GM12878 (cell line): ENCODE results near the gene EPB41L4A. TPM values are rescaled to one million over a fixed set of nuclear protein-coding genes. Genes with fewer than 3 reads are reported as not detected.

Experiments
- ATAC-seq: fragments of 200-7000 bp; cut with Tn5 transposase; 3 replicates; pipeline ENCODE4 v1.9.1; 2020; ENCODE audit warnings: mild to moderate bottlenecking, moderate library complexity
- BruUV-seq: library from RNA; stranded (reverse); fragments of 400-500 nt; replicated peaks from 2 replicates; lab custom pipeline; 2021; lab: Mats Ljungman, UMichigan
- CTCF ChIA-PET: fragments of 300-600 bp; sonication (Branson Sonifier 250); formaldehyde crosslinking; extraction: SDS; loops from one replicate; lab custom pipeline; 2021; ENCODE audit warnings: inconsistent platforms; lab: Yijun Ruan, JAX
- POLR2A ChIA-PET: fragments of 350-600 bp; formaldehyde crosslinking; extraction: SDS; loops from one replicate; lab custom pipeline; 2021; ENCODE audit warnings: inconsistent platforms; lab: Charles Lee
- RAD21 ChIA-PET: fragments of 300-600 bp; sonication (Branson Sonifier 250); formaldehyde crosslinking; loops from one replicate; lab custom pipeline; 2023; ENCODE audit warnings: antibody characterized with exemption; ENCODE audit not compliant: unreplicated experiment; lab: Charles Lee
- SMC1A ChIA-PET: fragments of 300-600 bp; sonication (Branson Sonifier 250); formaldehyde crosslinking; loops from one replicate; lab custom pipeline; 2023; ENCODE audit not compliant: unreplicated experiment, uncharacterized antibody; lab: Charles Lee
- DNase-seq: peaks from one replicate; pipeline ENCODE4 v3.0.0-alpha.2; 2011; ENCODE audit warnings: low read depth, low spot score
- FAIRE-seq: peaks from 3 replicates; lab custom pipeline; 2011; peaks lifted over from hg19 to GRCh38; lab: Jason Lieb, UNC
- H2AFZ ChIP-seq: 2 replicates; pipeline ENCODE4 v1.6.0; 2011; ENCODE audit warnings: low read depth, low read length, control low read depth; ENCODE audit not compliant: control insufficient read depth
- H3K27ac ChIP-seq: 2 replicates; pipeline ENCODE4 v1.5.1; 2011; ENCODE audit warnings: control low read depth; ENCODE audit not compliant: control insufficient read depth, insufficient read depth
- H3K27me3 ChIP-seq, 2 experiments: replicated peaks in 1 of 2; 2 replicates each; pipeline versions ENCODE4 v1.6.0 to v1.6.1; 2011; ENCODE audit warnings: low read length in 1 of 2; ENCODE audit not compliant: control insufficient read depth in 2 of 2, insufficient read depth in 2 of 2
- H3K36me3 ChIP-seq, 2 experiments: 2 replicates each; pipeline ENCODE4 v1.5.1; 2011; ENCODE audit warnings: low read length in 1 of 2; ENCODE audit not compliant: control insufficient read depth in 2 of 2, insufficient read depth in 2 of 2
- H3K4me1 ChIP-seq: 2 replicates; pipeline ENCODE4 v1.6.1; 2011; ENCODE audit warnings: mild to moderate bottlenecking, low read length, moderate library complexity, mixed read lengths; ENCODE audit not compliant: control insufficient read depth, insufficient read depth
- H3K4me2 ChIP-seq: 2 replicates; pipeline ENCODE4 v1.6.0; 2011; ENCODE audit warnings: control low read depth; ENCODE audit not compliant: control insufficient read depth, insufficient read depth
- H3K4me3 ChIP-seq: fragments of 200-600 bp; sonication (generic); 2 replicates; pipeline ENCODE4 v1.5.1; 2016
- H3K79me2 ChIP-seq: 2 replicates; pipeline ENCODE4 v1.6.0; 2011; ENCODE audit warnings: low read length; ENCODE audit not compliant: control insufficient read depth, insufficient read depth
- H3K9ac ChIP-seq: 2 replicates; pipeline ENCODE4 v1.8.0; 2011; ENCODE audit warnings: low read length, control low read depth, mixed read lengths; ENCODE audit not compliant: control insufficient read depth, insufficient read depth
- H3K9me3 ChIP-seq: replicated peaks from 3 replicates; pipeline ENCODE4 v1.5.1; 2011; ENCODE audit warnings: mild to moderate bottlenecking, low read length; ENCODE audit not compliant: control insufficient read depth, insufficient read depth
- H4K20me1 ChIP-seq: 2 replicates; pipeline ENCODE4 v1.6.0; 2011; ENCODE audit not compliant: control insufficient read depth, insufficient read depth
- ATF7 ChIP-seq: fragments of 450-650 bp; IDR thresholded peaks from 2 replicates; pipeline ENCODE4 v1.6.1; 2016; ENCODE audit warnings: low read depth, mild to moderate bottlenecking
- BACH1 ChIP-seq: fragments of 450-650 bp; IDR thresholded peaks from 2 replicates; pipeline ENCODE4 v1.6.1; 2017; ENCODE audit warnings: mild to moderate bottlenecking, borderline replicate concordance
- BCL11A ChIP-seq: IDR thresholded peaks from 2 replicates; pipeline ENCODE4 v1.6.1; 2011; ENCODE audit warnings: low read depth, low read length
- CEBPB ChIP-seq, 2 experiments: fragments of 150-350 bp in 1 of 2; IDR thresholded peaks; 2 replicates each; pipeline ENCODE4 v1.6.1; 2012 to 2014; ENCODE audit warnings: low read depth in 2 of 2, low read length in 2 of 2, borderline replicate concordance in 1 of 2, inconsistent platforms in 1 of 2
- ESRRA ChIP-seq: IDR thresholded peaks from 2 replicates; pipeline ENCODE4 v1.6.1; 2012; ENCODE audit warnings: mild to moderate bottlenecking, low read length, improper control_type of control experiment
- FOXM1 ChIP-seq: IDR thresholded peaks from 2 replicates; pipeline ENCODE4 v1.6.1; 2012; ENCODE audit warnings: low read depth, mild to moderate bottlenecking, inconsistent platforms, low read length, moderate library complexity
- MEF2B ChIP-seq: fragments of 450-650 bp; IDR thresholded peaks from 2 replicates; pipeline ENCODE4 v1.6.1; 2018; ENCODE audit warnings: mild to moderate bottlenecking, moderate library complexity; ENCODE audit not compliant: partially characterized antibody, poor library complexity, severe bottlenecking
- NFXL1 ChIP-seq: fragments of 450-650 bp; IDR thresholded peaks from 2 replicates; pipeline ENCODE4 v1.6.1; 2017; ENCODE audit warnings: antibody characterized with exemption, mild to moderate bottlenecking, borderline replicate concordance
- SPI1 ChIP-seq: IDR thresholded peaks from 2 replicates; pipeline ENCODE4 v1.6.1; 2011; ENCODE audit warnings: low read depth, mild to moderate bottlenecking, low read length, moderate library complexity, borderline replicate concordance; ENCODE audit not compliant: insufficient read depth
- SUZ12 ChIP-seq: fragments of 200-600 bp; sonication (generic); IDR thresholded peaks from one replicate; pipeline ENCODE4 v1.6.1; 2018; ENCODE audit warnings: antibody characterized with exemption, mild to moderate bottlenecking; ENCODE audit not compliant: unreplicated experiment
- ZNF217 ChIP-seq: fragments of 450-650 bp; IDR thresholded peaks from 2 replicates; pipeline ENCODE4 v1.6.1; 2017; ENCODE audit warnings: antibody characterized with exemption, mild to moderate bottlenecking
- WGBS: methylation state at CpG from one replicate; pipeline ENCODE4 v1.1.6; 2016; ENCODE audit warnings: low lambda C conversion rate; ENCODE audit not compliant: insufficient replicate concordance, insufficient coverage; ENCODE audit errors: missing lambda C conversion rate; 5-methylcytosine and 5-hydroxymethylcytosine counted together
- in situ Hi-C: fragments of 300-500 bp; cut with MboI; formaldehyde crosslinking; loops from 9 replicates; pipeline ENCODE4 v1.14.3; 2018; ENCODE audit warnings: mixed read lengths
- intact Hi-C: fragments of 100-400 bp; cut with micrococcal nuclease; formaldehyde crosslinking; loops from one replicate; pipeline ENCODE4 v1.14.2; 2022; ENCODE audit not compliant: unreplicated experiment
- polyA plus RNA-seq, 11 experiments: library from polyadenylated mRNA; depleted of rRNA in 4 of 11; unstranded in 6 of 11; stranded (reverse) in 5 of 11; fragments of >200 nt; fragmentation: Nextera tagmentation in 4 of 11; fragmentation: Illumina TruSeq in 1 of 11; extraction: Ambion mirVana in 4 of 11; extraction: Trizol in 1 of 11; gene quantifications; 1 replicate in 1 of 11; 2 replicates in 10 of 11; pipeline versions ENCODE4 v1.2.1 to v1.2.3, GENCODE V29; 2011 to 2016; ENCODE audit warnings: inconsistent platforms in 2 of 11, missing spikeins in 2 of 11, low read depth in 1 of 11
- total RNA-seq, 4 experiments: library from RNA; depleted of rRNA in 3 of 4; stranded (reverse); fragments of >200 nt in 3 of 4; fragmentation: Illumina TruSeq in 1 of 4; extraction: Trizol in 1 of 4; gene quantifications; 2 replicates each; pipeline versions ENCODE4 v1.2.1 to v1.2.3, GENCODE V29; 2013 to 2021
- TF ChIP-seq, protein P1 (sequence below): fragments of 450-650 bp; IDR thresholded peaks from 2 replicates; pipeline ENCODE4 v1.6.1; 2017; ENCODE audit warnings: borderline replicate concordance
- TF ChIP-seq, protein P2 (sequence below): IDR thresholded peaks from 2 replicates; pipeline ENCODE4 v1.6.1; 2011; ENCODE audit warnings: low read depth, low read length, improper control_type of control experiment, borderline replicate concordance

EPB41L4A gene
- total and polyA plus RNA-seq, 10 of the 15 experiments (the other 5 are each of a cell fraction or from before 2014, with no cell fraction given): 0.10 to 0.67 (median 0.30) TPM

DNA sequence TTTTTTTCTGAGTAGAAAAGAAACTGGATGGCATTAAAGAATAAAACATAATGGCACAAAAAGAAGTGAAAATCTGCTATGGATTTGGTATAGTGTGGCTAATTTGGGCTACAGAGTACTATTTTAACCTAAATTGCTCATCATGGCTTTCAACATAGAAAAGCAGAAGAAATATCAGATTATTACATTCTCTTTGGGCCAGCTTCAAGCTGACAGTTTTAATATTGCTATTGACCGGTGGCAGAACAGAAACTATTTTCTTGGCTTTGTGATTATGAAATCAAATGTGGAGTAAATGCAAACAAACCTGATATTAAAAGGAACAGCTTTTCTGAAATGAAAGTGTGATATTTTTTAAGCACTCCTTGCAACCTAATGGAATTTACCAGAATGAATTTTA lies 301.5 kb downstream of the EPB41L4A start:
- no peaks in the 10 kb centered on the region for H3K36me3 ChIP-seq
- no peak overlapping the region for H3K4me2 ChIP-seq
- DNase-seq (no peak), ATAC-seq (peak; percentile 16; the same call in 1 of the 3 replicates), FAIRE-seq (no peak)
- SMC1A ChIA-PET: interaction anchor here (0.9 to 2.3 kb wide), 6 partner anchors 10 to 567 kb away, joined by 3 to 11 read pairs (median 4); no protein-coding TSS in a partner anchor
- H3K27me3 ChIP-seq: no peaks in the 10 kb centered on the region
- H3K4me1 ChIP-seq: peaks cover 24% of the 10 kb centered on the region
- in situ Hi-C loops (no loop called here), intact Hi-C loops (loop anchor here (5.0 kb wide), 2 partner anchors 95 to 110 kb away; no protein-coding TSS in a partner anchor)
- H3K79me2 ChIP-seq: no peaks in the 10 kb centered on the region
- CTCF ChIA-PET: interaction anchor here (1.1 kb wide), 1 partner anchor 9 kb away, joined by 3 read pairs; no protein-coding TSS in a partner anchor
- no peak overlapping the region for H3K4me3 ChIP-seq
- no peak overlapping the region for H3K9ac ChIP-seq
- no peaks in the 10 kb centered on the region for H4K20me1 ChIP-seq
- no peak overlapping the region for H2AFZ ChIP-seq
- BruUV-seq: no TSS peak
- RAD21 ChIA-PET: interaction anchor here (1.0 to 1.4 kb wide), 2 partner anchors 10 to 100 kb away, joined by 3 read pairs; no protein-coding TSS in a partner anchor
- TF ChIP-seq MEF2B (no peak), FOXM1 (no peak), ESRRA (no peak), CEBPB (IDR thresholded peaks at IDR 0.05; ENCODE audit: borderline replicate concordance in 1 of 2, low read depth in 2 of 2, low read length in 2 of 2) (no peak), BACH1 (no peak)
- H3K9me3 ChIP-seq: peaks cover 15% of the 10 kb centered on the region; the same call in 2 of the 3 replicates
- 38% methylated on average over 1 of the region's 1 CpG for WGBS
- POLR2A ChIA-PET: no interaction called here
- no peak overlapping the region for H3K27ac ChIP-seq

DNA sequence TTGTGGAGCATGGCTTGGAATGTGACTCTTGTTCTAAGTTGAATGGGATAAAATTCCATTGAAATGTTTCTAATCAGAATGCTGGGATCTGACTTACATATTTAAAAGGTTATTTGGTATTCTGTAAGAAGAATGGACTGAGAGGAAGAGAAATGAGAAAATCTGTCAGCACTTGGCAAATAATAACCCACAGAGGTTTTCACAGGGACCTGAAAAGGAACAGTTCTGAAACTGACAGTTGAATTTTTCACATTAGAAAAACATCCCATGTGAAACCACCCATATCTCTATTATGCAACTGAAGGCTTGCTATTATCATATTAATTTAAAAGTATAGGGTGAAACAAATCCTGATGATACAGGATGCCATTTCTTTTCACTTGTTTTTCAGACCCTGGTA lies 302.7 kb downstream of the EPB41L4A start:
- BruUV-seq: no TSS peak
- H3K27me3 ChIP-seq: no peaks in the 10 kb centered on the region
- ChIA-PET SMC1A (interaction anchor here (0.9 to 3.2 kb wide), 3 partner anchors 14 to 29 kb away, joined by 3 to 18 read pairs (median 3); no protein-coding TSS in a partner anchor), RAD21 (interaction anchor here (1.0 kb wide), 1 partner anchor 40 kb away, joined by 3 read pairs; no protein-coding TSS in a partner anchor), CTCF (no interaction called here), POLR2A (no interaction called here)
- DNase-seq (peak; percentile 66), FAIRE-seq (no peak), ATAC-seq (peak; percentile 80)
- no peak overlapping the region for H3K9ac ChIP-seq
- no peaks in the 10 kb centered on the region for H3K79me2 ChIP-seq
- H3K4me1 ChIP-seq: peaks cover 24% of the 10 kb centered on the region
- H3K36me3 ChIP-seq: no peaks in the 10 kb centered on the region
- intact Hi-C loops: loop anchor here (5.0 kb wide), 2 partner anchors 94 to 109 kb away; no protein-coding TSS in a partner anchor
- in situ Hi-C loops: no loop called here
- no peak overlapping the region for H2AFZ ChIP-seq
- H3K27ac ChIP-seq: peak overlapping the region; percentile 58
- H3K4me2 ChIP-seq: peak overlapping the region; percentile 66; the same call in 1 of the 2 replicates
- H3K9me3 ChIP-seq: peaks cover 14% of the 10 kb centered on the region; the same call in 2 of the 3 replicates
- H3K4me3 ChIP-seq: 0 out of 2 replicates have a peak overlapping the region, but pooled peaks have one; percentile 8
- no peaks in the 10 kb centered on the region for H4K20me1 ChIP-seq
- 0 out of 2 replicates have a peak, but pooled peaks have one; percentile 11 for TF ChIP-seq SPI1
- TF ChIP-seq, protein P1, sequence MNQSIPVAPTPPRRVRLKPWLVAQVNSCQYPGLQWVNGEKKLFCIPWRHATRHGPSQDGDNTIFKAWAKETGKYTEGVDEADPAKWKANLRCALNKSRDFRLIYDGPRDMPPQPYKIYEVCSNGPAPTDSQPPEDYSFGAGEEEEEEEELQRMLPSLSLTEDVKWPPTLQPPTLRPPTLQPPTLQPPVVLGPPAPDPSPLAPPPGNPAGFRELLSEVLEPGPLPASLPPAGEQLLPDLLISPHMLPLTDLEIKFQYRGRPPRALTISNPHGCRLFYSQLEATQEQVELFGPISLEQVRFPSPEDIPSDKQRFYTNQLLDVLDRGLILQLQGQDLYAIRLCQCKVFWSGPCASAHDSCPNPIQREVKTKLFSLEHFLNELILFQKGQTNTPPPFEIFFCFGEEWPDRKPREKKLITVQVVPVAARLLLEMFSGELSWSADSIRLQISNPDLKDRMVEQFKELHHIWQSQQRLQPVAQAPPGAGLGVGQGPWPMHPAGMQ: no peak
- TF ChIP-seq ATF7: 0 out of 2 replicates have a peak, but pooled peaks have one; percentile 26
- TF ChIP-seq NFXL1: no peak
- no peak for TF ChIP-seq SUZ12
- peak; percentile 29; the same call in 1 of the 2 replicates for TF ChIP-seq ZNF217
- TF ChIP-seq BCL11A: 0 out of 2 replicates have a peak, but pooled peaks have one; percentile 36
- TF ChIP-seq, protein P2, sequence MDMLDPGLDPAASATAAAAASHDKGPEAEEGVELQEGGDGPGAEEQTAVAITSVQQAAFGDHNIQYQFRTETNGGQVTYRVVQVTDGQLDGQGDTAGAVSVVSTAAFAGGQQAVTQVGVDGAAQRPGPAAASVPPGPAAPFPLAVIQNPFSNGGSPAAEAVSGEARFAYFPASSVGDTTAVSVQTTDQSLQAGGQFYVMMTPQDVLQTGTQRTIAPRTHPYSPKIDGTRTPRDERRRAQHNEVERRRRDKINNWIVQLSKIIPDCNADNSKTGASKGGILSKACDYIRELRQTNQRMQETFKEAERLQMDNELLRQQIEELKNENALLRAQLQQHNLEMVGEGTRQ: no peak
